Endothelial cell of coronary artery (primary cell): ENCODE results near the gene IL2RA. TPM values are rescaled to one million over a fixed set of nuclear protein-coding genes. Genes with fewer than 3 reads are reported as not detected.

Experiments
- total RNA-seq: library from RNA; depleted of rRNA; stranded (reverse); fragments of >200 nt; gene quantifications from 2 replicates; pipeline ENCODE4 v1.2.3, GENCODE V29; 2014

Gene IL2RA
- not detected in 2 replicates for total RNA-seq

GRCh38 chr10:6062101-6062771 is at the start of gene IL2RA:
TSS of gene IL2RA (minus strand) at chr10:6062367. CDS start at chr10:6062151, 216 bp downstream.

DNA sequence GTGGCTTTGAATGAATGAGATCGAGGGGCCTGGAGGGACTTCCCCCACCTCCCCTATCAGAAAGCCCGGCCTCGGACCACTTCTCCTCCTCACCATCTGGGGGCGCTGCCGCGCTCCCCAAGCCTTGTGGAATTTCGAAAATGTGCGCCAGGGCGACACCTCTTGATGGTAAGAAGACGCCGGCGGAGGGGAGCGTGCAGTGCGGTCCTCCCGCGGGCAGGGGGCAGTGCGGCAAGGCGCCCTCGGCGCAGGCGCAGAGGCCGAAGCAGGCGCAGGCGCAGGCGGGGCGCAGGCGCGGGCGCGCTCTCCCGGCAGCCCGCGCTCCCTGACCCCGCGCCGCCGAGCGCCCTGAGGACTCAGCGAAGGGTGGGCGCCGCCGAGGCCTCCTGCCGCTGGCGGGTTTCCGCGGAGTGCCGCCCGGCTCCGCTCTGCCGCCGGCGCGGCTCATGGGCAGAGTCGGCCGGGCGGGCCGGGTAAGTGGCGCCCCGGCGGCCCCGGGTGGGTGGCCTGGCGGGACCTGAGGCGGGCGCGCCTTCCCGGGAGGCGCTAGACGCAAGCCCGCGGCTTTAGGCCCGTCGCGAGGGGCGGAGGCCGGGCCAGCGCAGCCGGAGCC is 26.7 kb upstream of the IL2RA start, which contains the start of gene RBM17:
TSS of gene RBM17 (plus strand) at position 314 of the 613 bp plus-strand sequence. CDS start 8,032 bp downstream, outside the sequence.

DNA sequence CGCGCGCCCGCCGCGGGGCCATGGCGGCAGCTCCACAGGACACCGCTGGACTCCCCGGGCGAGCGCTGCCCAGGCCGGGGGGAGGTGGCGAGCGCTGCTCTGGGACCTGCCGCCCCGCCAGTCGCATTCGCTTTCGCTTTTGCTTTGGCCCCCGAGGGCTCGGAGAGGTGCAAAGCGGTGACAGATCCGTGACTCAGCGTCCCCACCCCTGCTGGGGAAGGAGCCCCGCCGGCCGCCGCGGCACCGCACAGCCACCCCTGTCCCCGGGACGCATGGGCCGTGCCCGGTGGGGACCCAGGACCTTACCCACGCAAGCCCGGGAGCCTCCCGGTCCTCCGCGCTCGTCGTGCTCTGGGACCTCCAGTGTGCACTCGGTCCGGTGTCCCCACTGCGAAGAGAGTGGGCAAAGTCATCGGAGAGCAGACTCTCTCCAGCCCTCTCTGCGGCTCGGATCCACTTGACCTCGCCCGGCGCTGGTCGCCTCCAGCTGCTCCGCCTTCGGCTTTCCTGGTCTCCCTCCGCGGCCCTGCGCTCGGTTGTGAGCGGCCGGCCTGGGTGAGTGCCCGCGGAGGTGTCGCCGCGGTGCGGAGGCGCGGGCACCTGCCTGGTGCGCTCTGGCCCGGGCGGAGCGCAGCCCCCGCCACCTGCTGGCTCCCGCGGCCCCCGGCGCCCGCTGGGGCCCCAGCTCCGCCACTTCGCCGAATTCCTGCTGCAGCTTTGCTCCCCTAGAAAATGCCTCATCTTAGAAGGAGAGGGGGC is 84.5 kb downstream of the IL2RA start, which contains the start of gene IL15RA:
TSS of gene IL15RA (minus strand) at position 73 of the 759 bp plus-strand sequence. CDS start at position 22, 51 bp downstream.

Other genes starting within 250 kb of the IL2RA start
- gene GDI2, start 248.9 kb downstream of the IL2RA start, total RNA-seq = 561 and 578 TPM in 2 replicates
- 5.8 and 8.3 TPM in 2 replicates for gene ANKRD16, start 172.5 kb downstream of the IL2RA start, total RNA-seq
- gene FBH1, start 172.1 kb downstream of the IL2RA start, total RNA-seq = 115 and 127 TPM in 2 replicates
- gene IL15RA, start 84.8 kb downstream of the IL2RA start, total RNA-seq = 8.5 and 9.7 TPM in 2 replicates
- gene RBM17, start 26.7 kb upstream of the IL2RA start, total RNA-seq = 51.0 and 61.2 TPM in 2 replicates
- gene PFKFB3, start 140.6 kb upstream of the IL2RA start, total RNA-seq = 34.6 and 61.7 TPM in 2 replicates